Fibroblast of the aortic adventitia (primary cell): ENCODE results near the gene LHFPL4. TPM values are rescaled to one million over a fixed set of nuclear protein-coding genes. Genes with fewer than 3 reads are reported as not detected.
"Not testable (repeated sequence)": the region's sequence is repeated elsewhere in the genome, so short reads cannot be mapped to it uniquely, and the experiment has no call there.

ENCODE experiments used
- DNase-seq: peaks from one replicate; pipeline ENCODE4 v3.0.0-alpha.2; 2010; ENCODE audit warnings: low read depth
- H3K4me3 ChIP-seq: 2 replicates; pipeline ENCODE4 v1.5.1; 2011; ENCODE audit warnings: low read depth, mild to moderate bottlenecking, control low read depth, low read length, moderate library complexity
- total RNA-seq: library from RNA; depleted of rRNA; stranded (reverse); fragments of >200 nt; gene quantifications from 2 replicates; pipeline ENCODE4 v1.2.3, GENCODE V29; 2012; ENCODE audit warnings: low replicate concordance
- TF ChIP-seq, protein P1 (sequence below): IDR thresholded peaks from 2 replicates; pipeline ENCODE4 v1.5.1; 2011; ENCODE audit warnings: mild to moderate bottlenecking, low read length, control low read depth, inconsistent platforms; ENCODE audit not compliant: insufficient read depth

Gene LHFPL4
- total RNA-seq, 1 donor, result not detected

DNA sequence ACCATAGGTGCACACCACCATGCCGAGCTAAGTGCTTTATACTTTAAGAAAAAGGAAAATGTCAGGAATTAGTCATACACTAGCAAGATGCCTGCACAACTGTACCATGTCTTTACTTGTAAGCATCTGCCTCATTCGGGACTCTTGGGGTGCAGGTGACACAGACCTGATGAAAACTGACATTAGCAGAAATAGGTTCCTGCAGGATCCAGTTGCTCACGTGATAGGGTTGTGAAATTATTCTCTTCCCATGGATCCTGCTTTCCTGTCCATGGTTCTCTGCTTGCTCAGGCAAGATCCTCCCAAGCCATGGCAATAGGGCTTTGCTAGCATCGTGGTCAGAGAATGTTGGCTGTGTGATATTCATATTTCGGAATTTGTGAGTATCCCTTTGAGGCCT lies 10.2 kb upstream of the LHFPL4 start:
- no peak overlapping the region for H3K4me3 ChIP-seq
- TF ChIP-seq, protein P1, sequence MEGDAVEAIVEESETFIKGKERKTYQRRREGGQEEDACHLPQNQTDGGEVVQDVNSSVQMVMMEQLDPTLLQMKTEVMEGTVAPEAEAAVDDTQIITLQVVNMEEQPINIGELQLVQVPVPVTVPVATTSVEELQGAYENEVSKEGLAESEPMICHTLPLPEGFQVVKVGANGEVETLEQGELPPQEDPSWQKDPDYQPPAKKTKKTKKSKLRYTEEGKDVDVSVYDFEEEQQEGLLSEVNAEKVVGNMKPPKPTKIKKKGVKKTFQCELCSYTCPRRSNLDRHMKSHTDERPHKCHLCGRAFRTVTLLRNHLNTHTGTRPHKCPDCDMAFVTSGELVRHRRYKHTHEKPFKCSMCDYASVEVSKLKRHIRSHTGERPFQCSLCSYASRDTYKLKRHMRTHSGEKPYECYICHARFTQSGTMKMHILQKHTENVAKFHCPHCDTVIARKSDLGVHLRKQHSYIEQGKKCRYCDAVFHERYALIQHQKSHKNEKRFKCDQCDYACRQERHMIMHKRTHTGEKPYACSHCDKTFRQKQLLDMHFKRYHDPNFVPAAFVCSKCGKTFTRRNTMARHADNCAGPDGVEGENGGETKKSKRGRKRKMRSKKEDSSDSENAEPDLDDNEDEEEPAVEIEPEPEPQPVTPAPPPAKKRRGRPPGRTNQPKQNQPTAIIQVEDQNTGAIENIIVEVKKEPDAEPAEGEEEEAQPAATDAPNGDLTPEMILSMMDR, result no peak
- DNase-seq, result no peak

DNA sequence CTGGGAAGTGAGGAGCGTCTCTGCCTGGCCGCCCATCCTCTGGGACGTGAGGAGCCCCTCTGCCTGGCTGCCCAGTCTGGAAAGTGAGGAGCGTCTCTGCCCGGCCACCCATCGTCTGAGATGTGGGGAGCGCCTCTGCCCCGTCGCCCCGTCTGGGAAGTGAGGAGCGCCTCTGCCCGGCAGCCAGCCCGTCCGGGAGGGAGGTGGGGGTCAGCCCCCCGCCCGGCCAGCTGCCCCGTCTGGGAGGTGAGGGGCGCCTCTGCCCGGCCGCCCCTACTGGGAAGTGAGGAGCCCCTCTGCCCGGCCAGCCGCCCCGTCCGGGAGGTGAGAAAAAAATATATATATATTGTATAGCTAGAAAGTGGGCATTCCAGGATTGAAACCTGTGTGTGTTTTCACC lies 6.4 kb upstream of the LHFPL4 start:
- not testable (repeated sequence) for DNase-seq, H3K4me3 ChIP-seq

DNA sequence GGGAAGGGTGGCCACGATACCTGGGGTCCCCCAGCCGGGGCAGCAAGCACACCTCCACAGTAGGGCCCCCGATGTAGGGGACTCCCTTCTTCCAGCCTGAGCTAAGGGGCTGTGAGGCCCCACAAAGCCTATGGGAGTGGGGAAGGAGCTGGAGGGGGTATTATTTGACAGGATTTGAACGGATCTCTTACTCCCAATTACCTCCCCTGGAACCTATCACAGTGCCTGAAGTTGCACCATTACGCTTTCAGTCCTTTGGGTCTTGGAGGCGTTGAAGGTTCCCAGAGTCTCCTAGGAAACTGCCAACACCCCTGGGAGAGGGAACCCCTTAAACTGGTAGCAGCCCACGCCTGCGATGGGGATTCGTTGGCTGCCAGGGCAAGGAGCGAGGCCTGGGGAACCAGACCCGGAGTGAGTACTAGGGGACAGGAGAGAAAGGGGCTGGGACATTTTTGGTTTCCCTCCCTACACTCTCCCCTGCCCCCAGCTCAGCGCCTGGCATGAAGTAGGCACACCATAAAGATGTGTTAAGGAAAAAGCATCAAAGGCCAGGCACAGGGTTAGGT lies 409 bp upstream of the LHFPL4 start:
- TF ChIP-seq, protein P1, result no peak
- no peak for DNase-seq
- H3K4me3 ChIP-seq, result no peak overlapping the region

DNA sequence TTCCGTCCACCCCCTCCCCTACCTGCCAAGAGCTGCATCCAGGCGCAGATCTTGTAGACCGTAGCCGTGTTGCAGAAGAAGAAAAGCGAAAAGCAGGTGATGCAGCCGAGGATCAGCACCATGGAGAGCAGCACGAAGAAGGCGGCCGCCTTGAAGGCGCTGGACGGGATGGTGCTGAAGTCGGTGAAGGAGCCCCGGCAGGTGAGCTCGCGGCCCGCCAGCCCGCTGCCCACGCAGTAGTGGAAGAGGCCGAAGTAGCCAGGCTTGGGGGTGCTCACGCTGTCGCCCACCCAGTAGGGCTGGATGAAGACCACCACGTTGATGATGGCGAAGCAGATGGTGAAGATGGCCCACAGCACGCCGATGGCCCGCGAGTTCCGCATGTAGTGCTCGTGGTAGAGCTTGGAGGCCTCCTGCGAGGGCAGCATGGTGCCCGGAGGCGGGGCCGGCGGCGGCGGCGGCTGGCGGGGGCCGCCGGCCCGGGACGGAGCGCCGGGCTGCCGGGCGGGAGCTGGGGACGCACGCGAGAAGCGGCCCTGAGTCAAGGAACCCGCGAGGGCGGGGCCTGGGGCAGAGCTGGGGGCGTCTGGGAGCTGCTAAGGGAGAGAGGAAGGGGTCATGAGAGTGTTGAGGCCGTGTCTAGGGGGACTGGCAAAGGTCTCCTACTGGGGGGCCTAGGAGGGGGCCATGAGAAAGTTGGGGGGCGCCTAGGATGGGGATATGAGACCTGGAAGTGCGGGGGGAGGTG lies 1.2 kb downstream of the LHFPL4 start:
- H3K4me3 ChIP-seq, result no peak overlapping the region
- peak; percentile 54 for DNase-seq
- TF ChIP-seq, protein P1, result no peak

DNA sequence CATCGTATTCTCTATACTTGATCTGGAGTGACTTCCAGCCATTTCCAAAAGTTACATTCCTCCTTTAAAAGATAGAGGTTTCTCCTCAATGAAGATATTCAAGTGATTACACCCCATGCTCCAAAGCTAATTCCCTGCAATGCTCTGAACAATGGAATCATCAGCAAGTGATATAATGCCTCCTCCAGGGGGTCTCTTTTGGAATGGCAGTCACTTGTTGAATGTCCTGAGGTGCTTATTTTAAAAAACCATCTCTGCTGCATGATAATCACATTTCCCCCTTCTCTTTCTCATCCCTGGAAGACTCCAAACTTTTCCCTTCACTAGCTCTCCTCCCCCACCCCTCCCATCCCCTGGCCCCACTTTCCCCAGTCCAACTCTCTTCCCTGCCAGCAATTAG lies 2.6 kb downstream of the LHFPL4 start:
- TF ChIP-seq, protein P1, result no peak
- H3K4me3 ChIP-seq, result no peak overlapping the region
- DNase-seq, result no peak

DNA sequence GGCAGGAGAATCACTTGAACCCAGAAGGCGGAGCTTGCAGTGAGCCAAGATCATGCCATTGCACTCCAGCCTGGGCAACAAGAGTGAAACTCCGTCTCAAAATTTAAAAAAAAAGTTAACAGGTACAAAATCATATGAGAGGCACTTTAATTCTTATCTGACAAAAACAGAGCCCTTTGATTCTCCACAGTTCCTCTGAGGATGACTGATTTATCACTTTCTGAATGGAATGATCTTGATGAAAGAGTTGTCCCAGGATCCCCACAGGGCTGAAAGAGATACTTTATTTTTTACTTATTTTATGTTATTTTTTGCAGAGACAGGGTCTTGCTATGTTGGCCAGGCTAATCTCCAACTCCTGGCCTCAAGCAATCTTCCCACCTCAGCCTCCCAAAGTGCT lies 4.0 kb downstream of the LHFPL4 start:
- no peak for DNase-seq
- H3K4me3 ChIP-seq, result no peak overlapping the region
- TF ChIP-seq, protein P1, result no peak

DNA sequence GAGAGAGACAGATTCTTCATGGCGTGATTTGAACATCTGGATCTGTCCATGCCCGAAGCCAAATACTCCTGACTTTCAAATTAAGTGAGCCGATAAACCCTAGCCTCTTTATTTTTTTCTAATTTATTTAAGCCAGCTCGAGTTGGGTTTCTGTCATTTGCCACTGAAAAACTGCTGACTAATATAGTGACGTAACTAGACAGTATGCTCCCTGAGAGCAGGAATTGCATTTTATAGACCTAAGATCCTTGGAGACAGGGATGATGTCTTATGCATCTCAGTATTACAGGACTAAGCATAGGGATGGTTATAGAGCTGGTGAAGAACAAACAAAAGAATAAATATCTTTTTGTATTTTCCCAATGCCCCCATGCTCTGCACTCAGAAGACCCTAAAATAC lies 4.6 kb downstream of the LHFPL4 start:
- DNase-seq, result no peak
- H3K4me3 ChIP-seq, result no peak overlapping the region

More for the DNA sequence above, 4.6 kb downstream of the LHFPL4 start:
- TF ChIP-seq, protein P1, result no peak
